PFSK-1 (cell line): ENCODE measurements around the gene DNM3.

Experiments used
- POLR2AphosphoS5 ChIP-seq: IDR thresholded peaks from 2 replicates; pipeline ENCODE4 v1.6.1; 2012; ENCODE audit warnings: low read depth, mild to moderate bottlenecking, control low read depth, low read length, moderate library complexity
- TF ChIP-seq, protein P1 (sequence below), 2 experiments: IDR thresholded peaks; 2 replicates each; pipeline versions ENCODE4 v1.6.1 to v1.8.0; 2011 to 2012; ENCODE audit warnings: low read depth in 2 of 2, low read length in 2 of 2, control low read depth in 1 of 2, inconsistent platforms in 1 of 2, mild to moderate bottlenecking in 1 of 2, moderate library complexity in 1 of 2; ENCODE audit not compliant: insufficient read depth in 1 of 2

DNA sequence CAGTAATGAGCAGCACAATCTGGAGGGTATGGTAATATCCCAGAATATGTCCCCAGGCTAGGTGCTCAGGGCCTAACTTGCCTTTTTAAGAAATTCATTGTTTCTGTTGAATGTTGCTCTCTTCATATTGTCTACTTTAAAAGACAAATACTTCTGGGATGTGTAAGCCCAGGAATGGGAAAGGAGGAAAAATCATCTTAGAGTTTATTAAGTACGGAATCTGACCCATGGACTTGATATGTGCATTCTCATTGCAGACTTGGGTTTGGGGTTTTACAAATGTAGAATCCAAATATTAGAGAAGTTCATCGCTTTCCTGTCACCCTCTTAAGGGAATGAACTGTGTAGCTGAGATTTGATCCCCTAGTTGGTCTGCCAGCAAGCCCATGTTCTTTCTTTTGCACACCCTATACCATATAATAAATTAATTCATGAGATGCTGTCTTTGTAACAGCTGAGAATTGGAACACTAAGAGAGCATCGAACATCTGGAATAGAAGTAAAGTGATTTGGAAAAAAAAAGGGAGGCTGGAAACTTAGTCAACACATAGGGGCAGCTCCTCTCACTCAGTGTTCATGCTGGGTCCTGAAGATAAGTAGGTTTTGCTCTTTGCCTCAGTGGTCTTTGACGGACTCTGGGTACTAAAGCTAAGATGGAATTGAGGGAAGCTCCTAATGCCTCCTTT, 343.4 kb downstream of the DNM3 start:
- no peak for TF ChIP-seq POLR2AphosphoS5
- TF ChIP-seq, protein P1, sequence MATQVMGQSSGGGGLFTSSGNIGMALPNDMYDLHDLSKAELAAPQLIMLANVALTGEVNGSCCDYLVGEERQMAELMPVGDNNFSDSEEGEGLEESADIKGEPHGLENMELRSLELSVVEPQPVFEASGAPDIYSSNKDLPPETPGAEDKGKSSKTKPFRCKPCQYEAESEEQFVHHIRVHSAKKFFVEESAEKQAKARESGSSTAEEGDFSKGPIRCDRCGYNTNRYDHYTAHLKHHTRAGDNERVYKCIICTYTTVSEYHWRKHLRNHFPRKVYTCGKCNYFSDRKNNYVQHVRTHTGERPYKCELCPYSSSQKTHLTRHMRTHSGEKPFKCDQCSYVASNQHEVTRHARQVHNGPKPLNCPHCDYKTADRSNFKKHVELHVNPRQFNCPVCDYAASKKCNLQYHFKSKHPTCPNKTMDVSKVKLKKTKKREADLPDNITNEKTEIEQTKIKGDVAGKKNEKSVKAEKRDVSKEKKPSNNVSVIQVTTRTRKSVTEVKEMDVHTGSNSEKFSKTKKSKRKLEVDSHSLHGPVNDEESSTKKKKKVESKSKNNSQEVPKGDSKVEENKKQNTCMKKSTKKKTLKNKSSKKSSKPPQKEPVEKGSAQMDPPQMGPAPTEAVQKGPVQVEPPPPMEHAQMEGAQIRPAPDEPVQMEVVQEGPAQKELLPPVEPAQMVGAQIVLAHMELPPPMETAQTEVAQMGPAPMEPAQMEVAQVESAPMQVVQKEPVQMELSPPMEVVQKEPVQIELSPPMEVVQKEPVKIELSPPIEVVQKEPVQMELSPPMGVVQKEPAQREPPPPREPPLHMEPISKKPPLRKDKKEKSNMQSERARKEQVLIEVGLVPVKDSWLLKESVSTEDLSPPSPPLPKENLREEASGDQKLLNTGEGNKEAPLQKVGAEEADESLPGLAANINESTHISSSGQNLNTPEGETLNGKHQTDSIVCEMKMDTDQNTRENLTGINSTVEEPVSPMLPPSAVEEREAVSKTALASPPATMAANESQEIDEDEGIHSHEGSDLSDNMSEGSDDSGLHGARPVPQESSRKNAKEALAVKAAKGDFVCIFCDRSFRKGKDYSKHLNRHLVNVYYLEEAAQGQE (IDR thresholded peaks at IDR 0.05; ENCODE audit: insufficient read depth in 1 of 2, low read depth in 2 of 2, low read length in 2 of 2): no peak
